Adipocyte (in vitro differentiated cells): ENCODE results near the gene PROB1.
"Not testable (repeated sequence)": the region's sequence is repeated elsewhere in the genome, so short reads cannot be mapped to it uniquely, and the experiment has no call there.

Source experiments
- DNase-seq: peaks from one replicate; pipeline ENCODE4 v3.0.0-alpha.2; 2015; ENCODE audit warnings: low read depth
- H3K27me3 ChIP-seq: replicated peaks from 2 replicates; pipeline ENCODE4 v1.7.0; 2013; ENCODE audit warnings: mild to moderate bottlenecking, low read length, moderate library complexity; ENCODE audit not compliant: control insufficient read depth, insufficient read depth
- H3K36me3 ChIP-seq: 2 replicates; pipeline ENCODE4 v1.7.0; 2013; ENCODE audit warnings: low read length, mild to moderate bottlenecking, moderate library complexity; ENCODE audit not compliant: control insufficient read depth, insufficient read depth, severe bottlenecking
- H3K4me1 ChIP-seq: 2 replicates; pipeline ENCODE4 v1.7.0; 2013; ENCODE audit warnings: mild to moderate bottlenecking, low read length, moderate library complexity; ENCODE audit not compliant: control insufficient read depth, insufficient read depth
- H3K4me3 ChIP-seq: 2 replicates; pipeline ENCODE4 v1.7.0; 2013; ENCODE audit warnings: mild to moderate bottlenecking, low read length, moderate library complexity
- H3K9ac ChIP-seq: 2 replicates; pipeline ENCODE4 v1.7.0; 2013; ENCODE audit warnings: mild to moderate bottlenecking, low read length, moderate library complexity
- H3K9me3 ChIP-seq: 2 replicates; pipeline ENCODE4 v1.7.0; 2013; ENCODE audit warnings: mild to moderate bottlenecking, low read length, moderate library complexity; ENCODE audit not compliant: control insufficient read depth

Gene PROB1

GRCh38 chr5:139390639-139391569, 4.0 kb downstream of the PROB1 start:
- Histone ChIP-seq H3K9ac (no peak overlapping the region), H3K27me3 (peaks cover 12% of the 10 kb centered on the region), H3K36me3 (no peaks in the 10 kb centered on the region), H3K4me1 (peaks cover 11% of the 10 kb centered on the region), H3K4me3 (no peak overlapping the region), H3K9me3 (no peaks in the 10 kb centered on the region)
- no peak for DNase-seq

GRCh38 chr5:139389701-139390638, 4.9 kb downstream of the PROB1 start, which contains the start of gene MZB1:
MZB1 (minus strand) TSS chr5:139389913; CDS start chr5:139389856, 57 bp downstream.
- H3K4me3 ChIP-seq: no peak within 1 kb of the TSS
- H3K9ac ChIP-seq: no peak within 1 kb of the TSS
- no peak for DNase-seq
- no peaks in the 10 kb centered on the region for H3K36me3 ChIP-seq
- H3K4me1 ChIP-seq: peaks cover 21% of the 10 kb centered on the region
- H3K27me3 ChIP-seq: peaks cover 12% of the 10 kb centered on the region
- no peaks in the 10 kb centered on the region for H3K9me3 ChIP-seq

GRCh38 chr5:139388198-139388821, 6.6 kb downstream of the PROB1 start:
- H3K27me3 ChIP-seq: peaks cover 5% of the 10 kb centered on the region
- DNase-seq: peak; percentile 30

GRCh38 chr5:139387611-139388197, 7.2 kb downstream of the PROB1 start:
- H3K4me1 ChIP-seq: peaks cover 37% of the 10 kb centered on the region
- H3K27me3 ChIP-seq: no peaks in the 10 kb centered on the region
- no peak for DNase-seq
- no peaks in the 10 kb centered on the region for H3K36me3 ChIP-seq
- H3K9me3 ChIP-seq: no peaks in the 10 kb centered on the region
- H3K9ac ChIP-seq: no peak overlapping the region
- H3K4me3 ChIP-seq: no peak overlapping the region

More at GRCh38 chr5:139388198-139388821, 6.6 kb downstream of the PROB1 start:
- H3K36me3 ChIP-seq: no peaks in the 10 kb centered on the region
- no peaks in the 10 kb centered on the region for H3K9me3 ChIP-seq
- no peak overlapping the region for H3K4me3 ChIP-seq
- peaks cover 37% of the 10 kb centered on the region for H3K4me1 ChIP-seq
- H3K9ac ChIP-seq: no peak overlapping the region

- DNase-seq, H3K27me3 ChIP-seq, H3K9ac ChIP-seq, H3K9me3 ChIP-seq, H3K4me3 ChIP-seq, H3K36me3 ChIP-seq: not testable (repeated sequence)
- H3K4me1 ChIP-seq: peaks cover 39% of the 10 kb centered on the region
These were observed 7.9 kb downstream of the PROB1 start for GRCh38 chr5:139386956-139387355.

- H3K36me3 ChIP-seq: no peaks in the 10 kb centered on the region
- H3K4me1 ChIP-seq: peaks cover 33% of the 10 kb centered on the region
- no peaks in the 10 kb centered on the region for H3K27me3 ChIP-seq
- no peak overlapping the region for H3K4me3 ChIP-seq
- no peaks in the 10 kb centered on the region for H3K9me3 ChIP-seq
- no peak overlapping the region for H3K9ac ChIP-seq
- no peak for DNase-seq
These were observed 8.9 kb downstream of the PROB1 start for GRCh38 chr5:139386050-139386438.

- peak; percentile 43 for DNase-seq
These were observed 9.5 kb downstream of the PROB1 start for GRCh38 chr5:139385061-139386049.

GRCh38 chr5:139384591-139385051, 10.3 kb downstream of the PROB1 start:
- peak overlapping the region; percentile 58 for H3K9ac ChIP-seq
- no peak for DNase-seq
- no peaks in the 10 kb centered on the region for H3K36me3 ChIP-seq
- H3K9me3 ChIP-seq: no peaks in the 10 kb centered on the region
- peak overlapping the region; percentile 59 for H3K4me3 ChIP-seq
- H3K27me3 ChIP-seq: no peaks in the 10 kb centered on the region
- H3K4me1 ChIP-seq: peaks cover 32% of the 10 kb centered on the region

More at GRCh38 chr5:139385061-139386049, 9.5 kb downstream of the PROB1 start:
- H3K9me3 ChIP-seq: no peaks in the 10 kb centered on the region
- peak overlapping the region; percentile 58 for H3K9ac ChIP-seq
- H3K4me3 ChIP-seq: peak overlapping the region; percentile 59
- no peaks in the 10 kb centered on the region for H3K27me3 ChIP-seq
- peaks cover 32% of the 10 kb centered on the region for H3K4me1 ChIP-seq
- no peaks in the 10 kb centered on the region for H3K36me3 ChIP-seq

GRCh38 chr5:139383993-139384590, 10.8 kb downstream of the PROB1 start:
- H3K4me1 ChIP-seq: peaks cover 32% of the 10 kb centered on the region
- no peaks in the 10 kb centered on the region for H3K27me3 ChIP-seq
- no peak overlapping the region for H3K9ac ChIP-seq
- no peak overlapping the region for H3K4me3 ChIP-seq
- no peaks in the 10 kb centered on the region for H3K36me3 ChIP-seq
- no peaks in the 10 kb centered on the region for H3K9me3 ChIP-seq
- no peak for DNase-seq
